AG20443 (cell line): ENCODE data around the gene CHN1.

Experiments used
- DNase-seq: peaks from one replicate; pipeline ENCODE4 v3.0.0; 2012; ENCODE audit warnings: low spot score, mixed read lengths

CHN1 gene

DNA sequence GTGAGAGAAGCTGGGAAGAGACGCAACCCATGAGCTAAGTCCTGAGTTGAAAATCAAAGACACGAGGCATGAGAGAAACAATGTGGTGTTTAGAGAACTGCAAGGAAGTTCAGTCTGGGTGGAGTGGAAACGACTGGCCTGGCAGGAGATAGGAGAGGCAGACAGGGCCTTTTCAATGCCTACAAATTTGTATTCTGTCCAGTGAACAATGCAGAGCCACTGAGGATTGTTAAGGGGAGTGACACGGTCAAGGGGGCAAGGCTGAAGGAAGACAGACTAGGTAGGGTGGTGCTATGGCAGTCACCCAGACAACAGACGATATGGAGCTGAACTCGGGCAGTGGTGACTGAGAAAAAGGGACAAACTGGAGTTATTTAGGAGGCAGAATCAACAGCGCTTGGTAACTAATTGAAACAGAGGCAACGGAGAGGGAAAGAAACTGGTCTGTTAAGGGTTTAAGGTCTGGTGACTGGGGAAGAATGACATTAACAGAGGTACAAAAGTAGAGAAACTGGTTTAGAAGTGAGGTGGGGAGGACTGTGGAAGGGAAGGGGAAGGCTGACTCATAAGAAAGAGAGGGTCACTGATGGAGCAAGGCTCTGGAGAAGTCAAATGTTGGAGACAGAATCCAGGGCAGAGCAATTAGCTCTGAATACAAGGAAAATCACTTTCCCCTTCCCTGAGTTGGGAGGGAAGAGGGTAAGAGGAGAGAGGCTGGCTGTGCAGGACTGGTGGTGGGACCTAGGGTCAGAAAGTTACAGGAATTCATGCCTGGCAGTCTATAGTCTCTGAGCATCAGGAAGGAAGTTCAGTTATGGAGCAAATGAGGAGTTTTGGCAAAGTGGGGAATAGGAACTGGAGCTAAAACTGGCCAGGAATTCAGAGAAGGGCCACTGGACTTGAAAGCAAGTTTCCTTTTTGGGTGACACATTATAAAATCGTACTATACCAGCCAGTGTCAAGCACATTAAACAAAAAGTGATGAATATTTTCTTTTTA lies 177.5 kb downstream of the CHN1 start:
- peak; percentile 11 for DNase-seq

DNA sequence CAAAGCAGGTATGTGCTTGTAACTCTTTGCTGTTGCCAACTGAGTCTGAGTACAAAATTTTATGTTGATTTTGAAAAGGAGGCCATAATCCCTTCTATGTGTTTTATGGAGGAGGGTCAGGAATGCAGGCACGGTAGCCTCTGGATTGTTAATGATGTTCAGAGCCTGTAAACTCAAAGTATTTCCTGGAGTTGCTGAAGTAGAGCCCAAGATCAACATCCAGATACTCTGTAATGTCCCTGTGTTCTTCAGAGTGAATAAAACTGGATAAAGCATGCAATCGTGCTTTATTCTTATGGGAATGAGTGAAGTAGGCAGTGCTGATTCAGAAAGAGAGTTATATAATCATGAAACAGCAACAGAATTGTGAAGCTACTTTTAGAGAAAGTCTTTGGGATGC lies 179.1 kb downstream of the CHN1 start:
- peak; percentile 13 for DNase-seq

DNA sequence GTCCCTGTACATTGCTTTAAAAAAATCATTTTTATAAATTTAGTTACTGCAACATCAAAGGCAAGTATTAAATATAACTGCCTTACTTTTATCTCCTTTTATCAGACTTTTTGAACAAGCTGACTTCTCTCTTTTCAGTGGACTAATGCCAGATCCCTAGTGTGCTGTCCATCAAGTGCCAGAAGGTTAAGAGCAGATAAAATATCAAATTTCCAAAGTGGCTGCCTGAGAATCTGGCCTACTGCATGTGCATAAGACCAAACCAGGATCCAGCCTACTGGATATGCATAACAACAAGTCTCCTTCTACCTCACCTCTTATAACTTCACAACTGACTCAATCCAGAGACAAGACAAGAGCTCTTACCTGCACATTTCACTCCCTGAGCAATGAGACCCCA lies 181.1 kb downstream of the CHN1 start:
- DNase-seq: no peak

DNA sequence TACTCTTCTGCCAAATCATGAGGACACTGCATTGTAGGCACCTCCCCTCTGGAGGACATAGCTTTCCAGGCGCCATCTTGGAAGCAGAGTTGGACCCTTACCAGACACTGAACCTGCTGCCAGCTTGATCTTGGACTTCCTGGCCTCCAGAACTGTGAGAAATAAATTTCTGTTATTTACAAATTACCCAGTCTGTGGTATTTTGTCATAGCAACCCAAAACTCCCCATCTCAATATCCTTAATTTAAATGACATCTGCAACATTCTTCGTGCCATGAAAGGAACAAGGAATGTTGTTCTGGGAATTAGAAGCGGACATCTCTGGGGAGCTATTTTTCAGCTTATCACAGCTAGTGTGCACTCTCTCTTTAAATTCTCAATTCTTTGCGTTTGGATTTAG lies 183.6 kb downstream of the CHN1 start:
- no peak for DNase-seq

DNA sequence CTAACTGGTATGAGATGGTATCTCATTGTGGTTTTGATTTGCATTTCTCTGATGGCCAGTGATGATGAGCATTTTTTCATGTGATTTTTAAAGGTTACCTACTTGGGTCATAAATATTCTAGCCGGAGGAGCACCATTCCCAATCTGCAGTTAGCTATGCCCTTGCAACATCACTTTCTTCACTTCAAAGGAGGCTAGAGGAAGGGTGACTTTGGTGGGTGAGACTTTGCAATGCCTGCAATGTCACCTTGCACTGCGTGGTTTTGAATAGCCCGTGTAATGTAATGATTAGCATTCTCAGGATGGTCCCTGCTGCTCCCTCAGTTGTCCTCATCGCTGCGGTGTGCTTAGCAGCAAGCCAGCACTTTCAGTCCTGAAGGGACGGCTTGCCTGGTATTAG lies 184.8 kb downstream of the CHN1 start:
- DNase-seq: no peak

DNA sequence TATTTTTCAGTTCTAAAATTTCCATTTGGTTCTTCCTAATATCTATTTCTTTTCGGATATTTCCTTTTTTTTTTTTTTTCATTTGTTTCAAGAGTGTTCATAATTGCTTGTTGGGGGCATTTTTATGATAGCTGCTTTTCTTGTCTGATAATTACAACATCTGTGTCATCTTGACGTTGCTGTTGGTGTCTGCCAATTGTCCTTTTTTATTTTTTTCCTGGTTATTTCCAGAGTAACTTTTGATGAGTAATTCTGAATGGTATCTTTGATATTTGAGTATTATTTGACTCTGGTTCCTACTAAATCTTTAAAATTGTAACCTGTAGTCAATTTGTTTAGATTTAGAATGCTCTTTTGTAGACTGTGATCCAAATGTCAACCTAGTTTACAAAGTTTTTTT lies 189.7 kb downstream of the CHN1 start:
- DNase-seq: peak; percentile 43

DNA sequence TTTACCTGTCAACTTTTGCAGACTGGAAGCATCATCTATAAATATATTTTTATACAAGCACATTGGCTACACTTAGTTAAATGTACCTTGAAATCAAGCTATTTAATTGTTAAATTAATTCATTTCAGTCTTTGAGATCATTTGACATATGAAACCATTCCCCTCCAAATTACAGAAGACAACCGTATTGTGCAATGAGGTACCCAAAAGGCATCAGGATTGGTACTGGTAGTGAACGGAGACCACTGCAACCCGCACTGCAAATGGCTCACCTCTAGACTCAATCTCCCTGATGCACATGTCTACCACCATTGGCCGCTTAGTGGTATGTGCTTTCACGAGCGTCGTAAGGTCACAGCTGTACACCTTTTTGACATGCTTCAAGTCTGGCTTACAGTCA lies 193.1 kb downstream of the CHN1 start:
- DNase-seq: no peak

DNA sequence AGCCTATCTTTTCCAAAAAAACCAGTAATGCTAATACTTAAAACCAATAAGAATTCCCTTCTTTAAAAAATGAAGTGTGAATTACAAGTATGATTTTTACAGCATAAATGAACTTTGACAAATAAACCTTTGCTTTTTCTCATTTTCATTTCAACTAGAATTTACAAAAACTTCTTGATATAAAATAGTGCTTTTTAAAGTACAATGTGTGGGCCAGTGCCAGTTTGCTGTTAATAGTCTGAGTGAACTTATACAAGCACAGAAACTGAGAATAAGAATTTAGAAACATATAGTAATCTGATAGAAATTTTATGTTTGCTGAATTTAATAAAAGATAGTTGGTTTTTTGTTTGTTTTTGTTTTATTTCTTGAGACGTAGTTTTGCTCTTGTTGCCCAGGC lies 197.2 kb downstream of the CHN1 start:
- no peak for DNase-seq

DNA sequence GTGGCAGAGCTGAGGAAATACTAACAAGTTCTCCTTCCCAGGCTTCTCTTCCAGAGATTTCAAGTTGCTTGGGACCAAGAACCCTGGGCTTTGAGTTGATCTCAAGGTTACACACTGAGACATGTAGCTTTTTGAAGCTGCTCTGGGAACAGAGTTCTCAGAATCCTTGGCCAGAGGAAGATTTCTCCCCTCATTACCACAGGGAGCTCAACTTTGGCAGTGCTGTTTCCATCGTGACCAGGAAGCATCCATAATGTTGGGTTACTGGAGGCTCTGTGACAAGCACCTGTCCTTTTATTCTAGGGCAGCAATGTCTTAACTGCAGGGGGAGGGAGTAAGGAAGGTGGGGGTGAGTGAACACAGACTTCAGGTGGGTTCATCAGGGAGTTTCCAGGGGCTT lies 199.4 kb downstream of the CHN1 start:
- DNase-seq: no peak

DNA sequence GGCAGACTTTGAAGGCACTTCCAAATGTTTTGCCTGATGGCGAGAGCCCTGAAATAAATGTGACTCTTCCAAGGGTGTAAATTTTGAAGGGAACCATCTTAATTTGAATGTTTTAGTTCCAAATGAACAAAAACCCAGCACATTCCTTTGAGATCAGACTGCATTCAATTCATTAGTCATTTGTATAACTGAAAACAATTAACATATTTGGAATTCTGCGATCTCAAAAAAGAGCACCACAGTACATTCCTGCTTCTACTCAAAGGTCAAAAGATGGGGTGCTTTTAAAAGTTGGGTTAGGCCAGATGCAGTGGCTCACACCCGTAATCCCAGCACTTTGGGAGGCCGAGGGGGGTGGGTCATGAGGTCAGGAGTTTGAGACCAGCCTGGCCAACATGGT lies 202.7 kb downstream of the CHN1 start:
- peak; percentile 63 for DNase-seq

DNA sequence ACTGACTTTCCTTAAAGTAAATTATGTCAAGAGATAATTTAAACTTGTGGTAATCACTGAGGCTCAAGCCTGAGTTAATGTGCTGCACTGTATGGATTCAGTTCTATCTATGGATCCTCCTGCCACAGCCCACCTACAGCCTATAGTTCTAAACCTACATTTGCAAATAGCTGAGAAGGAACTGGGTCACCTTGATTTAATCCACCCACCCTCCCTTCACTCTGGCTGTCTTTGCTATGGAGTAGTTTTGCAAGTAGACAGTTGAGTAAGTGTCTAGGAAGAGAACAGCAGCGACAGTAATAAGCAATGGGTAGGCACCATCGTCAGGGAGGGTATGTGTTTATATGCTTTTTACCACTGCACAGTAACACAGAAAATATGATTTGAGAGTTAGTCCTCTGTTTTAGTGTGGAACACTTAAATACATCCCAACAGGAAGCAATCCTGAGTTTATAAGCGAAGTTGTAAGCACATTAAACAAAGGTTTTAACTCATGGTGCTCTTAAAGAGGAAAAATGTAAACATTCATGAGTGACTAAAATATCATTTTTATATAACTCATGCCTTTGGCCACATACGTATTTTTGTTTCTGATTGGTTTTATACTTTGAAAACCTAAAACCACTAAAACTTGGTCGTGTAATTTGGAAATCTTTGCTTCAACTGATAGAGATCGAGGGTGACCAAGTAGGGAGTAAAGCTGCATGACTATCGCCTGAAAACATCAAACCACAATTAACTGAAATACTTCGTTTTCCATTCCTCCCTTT lies 204.6 kb downstream of the CHN1 start:
- no peak for DNase-seq

DNA sequence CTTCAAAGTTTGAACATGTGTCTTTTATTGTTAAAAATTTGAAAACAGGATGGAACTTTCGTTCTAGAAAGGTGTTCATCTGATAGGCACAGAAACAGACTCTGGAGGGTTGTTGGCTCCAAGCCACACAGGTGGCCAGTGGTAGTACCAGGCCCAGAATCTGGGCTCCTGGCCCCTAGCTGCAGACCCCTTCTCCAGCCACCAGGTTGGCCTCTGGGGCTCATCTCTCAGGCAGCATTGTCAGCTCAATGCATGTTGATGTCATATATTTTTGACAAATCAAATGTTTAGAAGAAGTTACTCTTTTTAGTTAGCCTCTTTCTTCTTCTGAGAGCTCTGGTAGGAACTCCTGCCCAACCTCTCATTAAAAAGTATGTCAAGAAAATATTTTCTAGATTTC lies 206.4 kb downstream of the CHN1 start:
- DNase-seq: no peak

DNA sequence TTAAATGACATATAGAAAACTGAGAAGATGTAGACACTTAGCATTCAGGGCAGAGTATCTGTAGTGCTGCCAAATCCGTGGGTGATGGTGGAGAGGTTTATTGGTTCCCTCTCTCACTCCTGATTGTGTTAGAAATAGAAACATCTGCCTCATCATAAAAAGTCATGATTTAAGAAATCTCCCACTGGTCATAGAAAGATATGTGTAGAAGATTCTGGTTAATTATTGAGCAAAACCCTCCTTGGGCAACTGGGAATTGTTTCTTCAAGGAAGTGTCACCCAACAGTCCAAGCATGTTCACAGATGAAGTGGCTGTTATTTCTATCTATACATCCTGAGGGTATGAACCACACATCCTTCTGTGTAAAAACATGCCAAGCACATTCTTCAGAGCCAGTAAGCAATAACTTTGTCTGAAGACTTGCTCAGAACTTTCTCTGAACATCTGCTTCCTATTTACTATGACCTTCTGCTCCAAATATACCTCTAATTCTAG lies 207.4 kb downstream of the CHN1 start:
- peak; percentile 28 for DNase-seq

DNA sequence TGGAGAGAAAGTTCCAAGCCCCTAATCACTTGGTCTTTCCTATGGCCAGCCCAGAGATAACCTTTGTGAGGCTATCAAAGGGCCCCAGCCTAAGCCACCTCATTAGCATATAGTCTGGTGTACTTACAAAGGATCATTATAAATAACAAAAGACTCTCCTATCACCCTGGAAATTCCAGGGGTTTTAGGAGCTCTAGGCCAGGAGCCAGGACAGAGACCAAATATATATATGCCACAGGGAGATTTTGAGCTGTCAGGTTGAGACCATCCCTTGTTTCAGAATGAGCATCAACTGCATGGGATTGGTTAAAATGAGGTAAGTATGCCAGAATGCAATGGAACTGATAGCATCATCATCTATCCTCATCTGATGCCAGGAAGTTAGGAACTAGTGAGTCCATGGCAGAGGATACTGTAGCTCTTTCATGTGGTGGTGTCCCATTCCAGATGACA lies 208.8 kb downstream of the CHN1 start:
- DNase-seq: no peak

DNA sequence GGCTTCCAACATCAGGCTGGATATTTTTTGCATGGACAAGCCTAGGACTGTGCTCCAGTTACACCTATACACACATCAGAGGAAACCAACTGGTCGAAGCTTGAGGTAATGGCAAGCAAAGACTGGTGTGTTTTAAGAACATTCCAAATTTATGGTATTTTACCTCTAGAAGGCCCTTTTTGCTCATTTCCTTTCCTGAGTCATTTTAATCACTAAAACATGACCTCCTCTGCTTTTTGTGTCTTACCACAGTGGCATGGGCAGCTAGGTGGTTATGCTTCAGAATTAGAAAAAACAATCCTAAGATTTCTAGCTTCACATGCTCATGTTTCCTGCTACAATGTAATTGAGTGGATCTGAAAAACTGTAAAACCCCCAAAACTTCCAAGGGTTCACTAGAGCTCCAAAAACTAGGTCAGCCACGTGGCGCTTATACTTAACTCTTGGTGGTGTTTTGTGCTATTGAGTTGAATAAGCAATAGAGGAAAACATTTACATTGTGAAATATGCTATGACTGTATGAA lies 210.3 kb downstream of the CHN1 start:
- DNase-seq: no peak

DNA sequence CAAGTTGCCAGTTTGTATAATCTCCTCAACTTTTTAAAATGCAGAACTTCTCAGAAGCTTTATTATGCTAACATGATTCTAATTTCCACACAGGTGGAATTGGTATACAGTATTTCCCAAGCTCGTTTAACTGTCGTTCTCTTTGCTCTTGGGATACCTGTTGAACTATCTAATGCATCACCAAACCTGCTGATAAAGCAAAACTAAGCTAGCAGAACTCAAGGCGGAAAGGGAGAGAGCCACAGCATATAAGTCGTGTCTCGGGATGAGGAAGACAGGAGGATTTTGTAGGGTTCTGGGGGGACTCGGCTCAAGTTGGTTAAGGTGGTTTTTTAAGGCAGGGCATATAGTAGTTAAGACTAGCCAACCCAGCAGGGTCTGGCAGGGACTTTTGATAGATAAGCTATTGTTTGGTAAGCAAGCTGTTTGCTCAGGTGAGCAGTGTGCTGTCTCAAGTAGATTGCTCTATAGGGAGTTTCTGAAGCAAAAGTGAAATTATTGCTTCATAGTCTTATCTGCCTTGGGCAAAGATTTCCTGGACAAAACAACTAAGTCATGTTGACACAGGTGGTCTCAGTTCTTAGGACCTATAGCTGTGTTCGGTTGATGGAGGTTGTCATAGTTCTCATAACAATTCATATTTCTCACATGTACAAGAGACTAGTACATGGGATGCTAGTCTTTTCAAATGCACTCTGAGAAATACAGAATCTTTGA lies 212.7 kb downstream of the CHN1 start:
- no peak for DNase-seq

DNA sequence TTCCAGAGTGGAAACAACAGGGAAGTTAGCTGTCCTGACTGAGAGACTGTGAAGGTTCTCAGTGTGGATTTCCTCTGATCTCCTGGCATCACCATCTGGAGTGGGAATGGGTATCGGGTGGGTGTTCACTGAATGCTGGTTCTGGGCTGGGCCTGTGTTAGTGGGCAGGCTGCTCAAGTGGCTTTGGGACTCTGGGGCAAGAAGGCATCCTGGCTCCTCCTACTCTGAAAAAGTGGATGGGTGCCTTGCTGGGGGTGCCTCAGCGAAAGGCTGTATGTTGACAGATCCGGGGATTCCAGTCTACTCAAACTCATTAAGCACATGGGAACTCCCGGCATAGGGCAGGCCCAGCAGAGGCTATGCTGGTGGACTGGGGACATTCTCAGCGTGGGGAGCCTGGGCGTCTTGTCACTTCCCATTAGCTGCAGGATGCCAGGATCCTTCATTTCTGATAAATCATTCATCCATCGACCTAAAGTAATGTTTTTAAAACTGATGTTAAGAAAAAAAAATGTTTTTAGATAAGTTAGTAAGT lies 213.4 kb downstream of the CHN1 start:
- no peak for DNase-seq

DNA sequence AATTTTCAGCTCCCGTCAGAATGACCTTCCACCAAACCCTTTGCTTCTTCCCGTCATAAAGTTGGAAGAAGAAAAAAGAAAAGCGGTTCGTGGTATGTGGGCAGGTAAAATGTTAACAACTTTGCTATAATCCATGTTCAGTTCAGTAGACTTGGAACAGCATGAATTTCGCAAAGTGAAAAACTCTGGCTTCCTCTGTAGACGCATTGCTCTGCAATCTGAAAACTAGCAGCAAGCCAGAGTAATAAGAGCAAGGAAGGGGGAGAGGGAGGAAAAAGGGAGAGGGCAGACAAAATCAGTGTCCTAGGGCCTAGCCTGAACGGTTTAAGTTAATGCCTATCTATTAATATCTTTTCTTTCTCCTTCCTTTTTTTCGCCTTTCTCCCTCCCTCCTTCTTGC lies 214.2 kb downstream of the CHN1 start:
- DNase-seq: no peak

DNA sequence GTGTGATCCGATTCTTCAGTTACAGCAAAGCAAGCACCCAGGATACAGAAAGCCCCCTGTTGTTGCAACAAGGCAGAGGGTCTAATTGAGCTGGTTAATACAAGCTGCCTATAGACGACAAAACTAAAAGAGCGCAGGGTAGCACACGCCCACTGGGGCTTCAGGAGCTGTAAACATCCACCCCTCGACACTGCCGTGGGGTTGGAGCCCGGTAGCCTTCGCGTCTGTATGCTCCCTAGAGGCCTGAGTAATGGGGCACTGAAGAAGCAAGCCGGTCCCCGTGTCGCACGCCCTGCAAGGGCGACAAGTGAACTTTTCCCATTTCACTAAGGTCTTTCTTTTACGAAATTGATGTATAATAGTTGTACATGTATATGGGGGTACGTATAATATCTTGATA lies 216.2 kb downstream of the CHN1 start:
- DNase-seq: no peak

DNA sequence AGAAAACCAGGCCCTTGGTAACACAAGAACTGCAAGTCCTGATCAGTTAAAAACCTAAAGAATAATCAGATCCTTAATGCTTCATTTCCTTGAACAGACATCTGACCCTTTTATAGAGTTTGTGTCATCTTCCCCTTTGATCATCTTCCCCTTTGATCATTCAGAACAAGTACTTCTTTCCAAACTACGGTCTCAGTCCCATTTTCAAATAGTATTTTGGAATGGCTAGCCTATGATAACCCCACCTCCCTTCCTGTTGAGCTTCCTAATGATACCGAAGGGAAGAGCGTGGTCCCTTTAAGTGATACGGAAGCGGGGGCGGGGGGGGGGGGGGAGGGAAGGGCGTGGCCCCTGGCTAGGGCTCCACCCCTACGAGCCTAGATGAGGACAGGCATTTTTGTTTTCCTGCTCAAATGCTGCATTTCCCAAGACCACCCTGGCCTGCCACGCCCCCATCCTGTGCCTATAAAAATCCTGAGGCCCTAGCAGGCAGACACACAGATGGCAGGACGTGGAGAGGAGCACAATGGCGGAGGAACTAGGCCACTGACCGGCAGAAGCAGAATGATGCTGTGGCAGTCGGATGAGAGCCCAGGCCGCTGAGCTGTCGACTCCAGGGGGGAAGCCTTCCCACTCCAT lies 216.8 kb downstream of the CHN1 start:
- peak; percentile 68 for DNase-seq

DNA sequence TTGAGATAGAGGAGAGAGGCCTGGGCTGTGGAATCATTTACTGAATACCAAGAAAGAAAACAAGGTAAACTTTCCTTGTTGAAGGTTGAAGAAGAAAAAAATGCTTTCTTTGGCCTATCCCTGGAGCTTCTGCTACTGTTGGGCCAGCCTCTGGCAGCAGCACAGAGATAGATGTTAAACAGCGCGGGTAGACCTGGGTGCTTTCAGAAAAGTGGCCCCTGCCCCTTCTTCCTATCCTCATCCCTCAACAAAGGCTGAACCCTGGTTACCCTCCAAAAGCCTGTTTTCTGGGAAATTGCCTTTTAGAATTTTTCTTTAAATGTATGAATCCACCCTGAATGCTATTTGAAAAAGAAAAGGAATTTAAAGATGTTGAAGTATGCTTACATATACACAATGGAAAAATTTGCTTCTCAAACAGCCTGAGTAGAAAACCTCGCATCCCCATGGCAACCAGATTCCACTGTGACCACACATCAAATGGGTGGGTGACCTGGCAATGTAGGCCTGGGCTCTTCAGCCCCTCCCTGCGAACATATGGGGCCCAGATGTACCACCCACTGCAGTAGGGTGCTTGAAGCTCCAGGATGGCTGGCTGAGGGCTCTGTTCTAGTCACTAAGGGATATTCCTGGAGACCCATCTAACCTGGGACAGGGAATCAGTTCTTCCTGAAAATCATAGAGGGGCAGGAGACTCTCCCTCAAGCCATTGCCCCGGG lies 217.5 kb downstream of the CHN1 start:
- peak; percentile 95 for DNase-seq
